ENCODE measurements around the gene RERE. TPM values are rescaled to one million over a fixed set of nuclear protein-coding genes. Genes with fewer than 3 reads are reported as not detected.
A peak's percentile ranks its signal among the peaks of the same experiment; 100 is the strongest.
"Not testable (repeated sequence)": the region's sequence is repeated elsewhere in the genome, so short reads cannot be mapped to it uniquely, and the experiment has no call there.

RERE gene
- polyA plus RNA-seq, 2 donors, result 14.0 to 24.4 TPM

- H3K4me3 ChIP-seq (ENCODE audit: low read depth in 1 of 2, low read length in 2 of 2), result no peak overlapping the region
- H3K27me3 ChIP-seq (ENCODE audit: control insufficient read depth in 1 of 2, insufficient read depth in 2 of 2, low read length in 2 of 2), result no peaks in the 10 kb centered on the region
- peaks cover 0 to 5% of the 10 kb centered on the region in 2 donors for H3K4me1 ChIP-seq (ENCODE audit: control insufficient read depth in 2 of 2, insufficient read depth in 2 of 2, low read length in 1 of 2)
- 91 to 94% methylated on average over 12 of the region's 12 CpGs for WGBS, 2 donors
- H3K9me3 ChIP-seq (ENCODE audit: control insufficient read depth in 2 of 2, insufficient read depth in 1 of 2, low read depth in 1 of 2, low read length in 1 of 2), result no peaks in the 10 kb centered on the region
- H3K27ac ChIP-seq (ENCODE audit: low read depth in 2 of 2, low read length in 1 of 2), result no peak overlapping the region
- peaks cover 11 to 14% of the 10 kb centered on the region in 2 donors for H3K36me3 ChIP-seq (ENCODE audit: control insufficient read depth in 2 of 2, insufficient read depth in 2 of 2, low read length in 1 of 2)
These were observed 428.5 kb downstream of the RERE start for GRCh38 chr1:8388732-8389562.

- no peak overlapping the region for H3K4me3 ChIP-seq (ENCODE audit: low read depth in 1 of 2, low read length in 2 of 2)
- no peaks in the 10 kb centered on the region for H3K27me3 ChIP-seq (ENCODE audit: control insufficient read depth in 1 of 2, insufficient read depth in 2 of 2, low read length in 2 of 2)
- peaks cover 9 to 12% of the 10 kb centered on the region in 2 donors for H3K36me3 ChIP-seq (ENCODE audit: control insufficient read depth in 2 of 2, insufficient read depth in 2 of 2, low read length in 1 of 2)
- no peak overlapping the region for H3K27ac ChIP-seq (ENCODE audit: low read depth in 2 of 2, low read length in 1 of 2)
- H3K4me1 ChIP-seq (ENCODE audit: control insufficient read depth in 2 of 2, insufficient read depth in 2 of 2, low read length in 1 of 2), result peaks cover 0 to 9% of the 10 kb centered on the region in 2 donors
- no peaks in the 10 kb centered on the region for H3K9me3 ChIP-seq (ENCODE audit: control insufficient read depth in 2 of 2, insufficient read depth in 1 of 2, low read depth in 1 of 2, low read length in 1 of 2)
These were observed 431.2 kb downstream of the RERE start for GRCh38 chr1:8386247-8386646.

- Histone ChIP-seq H3K4me1 (ENCODE audit: control insufficient read depth in 2 of 2, insufficient read depth in 2 of 2, low read length in 1 of 2) (peaks cover 4 to 16% of the 10 kb centered on the region in 2 donors), H3K9me3 (ENCODE audit: control insufficient read depth in 2 of 2, insufficient read depth in 1 of 2, low read depth in 1 of 2, low read length in 1 of 2) (no peaks in the 10 kb centered on the region), H3K27me3 (ENCODE audit: control insufficient read depth in 1 of 2, insufficient read depth in 2 of 2, low read length in 2 of 2) (no peaks in the 10 kb centered on the region), H3K4me3 (ENCODE audit: low read depth in 1 of 2, low read length in 2 of 2) (no peak overlapping the region), H3K27ac (ENCODE audit: low read depth in 2 of 2, low read length in 1 of 2) (peak overlapping the region in 1 of 2 donors; percentile 53), H3K36me3 (ENCODE audit: control insufficient read depth in 2 of 2, insufficient read depth in 2 of 2, low read length in 1 of 2) (peaks cover 9 to 12% of the 10 kb centered on the region in 2 donors)
- WGBS, 2 donors, result 55 to 75% methylated on average over 2 of the region's 2 CpGs
These were observed 432.9 kb downstream of the RERE start for GRCh38 chr1:8384577-8384976.

- H3K4me1 ChIP-seq (ENCODE audit: control insufficient read depth in 2 of 2, insufficient read depth in 2 of 2, low read length in 1 of 2), result peaks cover 4 to 18% of the 10 kb centered on the region in 2 donors
- no peaks in the 10 kb centered on the region for H3K27me3 ChIP-seq (ENCODE audit: control insufficient read depth in 1 of 2, insufficient read depth in 2 of 2, low read length in 2 of 2)
- no peaks in the 10 kb centered on the region for H3K9me3 ChIP-seq (ENCODE audit: control insufficient read depth in 2 of 2, insufficient read depth in 1 of 2, low read depth in 1 of 2, low read length in 1 of 2)
- WGBS, 2 donors, result 79 to 82% methylated on average over 6 of the region's 6 CpGs
- no peak overlapping the region for H3K4me3 ChIP-seq (ENCODE audit: low read depth in 1 of 2, low read length in 2 of 2)
- H3K36me3 ChIP-seq (ENCODE audit: control insufficient read depth in 2 of 2, insufficient read depth in 2 of 2, low read length in 1 of 2), result peaks cover 5 to 8% of the 10 kb centered on the region in 2 donors
- peak overlapping the region in 1 of 2 donors; percentile 4 for H3K27ac ChIP-seq (ENCODE audit: low read depth in 2 of 2, low read length in 1 of 2)
These were observed 433.4 kb downstream of the RERE start for GRCh38 chr1:8384088-8384487.

- no peaks in the 10 kb centered on the region for H3K9me3 ChIP-seq (ENCODE audit: control insufficient read depth in 2 of 2, insufficient read depth in 1 of 2, low read depth in 1 of 2, low read length in 1 of 2)
- H3K27me3 ChIP-seq (ENCODE audit: control insufficient read depth in 1 of 2, insufficient read depth in 2 of 2, low read length in 2 of 2), result no peaks in the 10 kb centered on the region
- peaks cover 4 to 18% of the 10 kb centered on the region in 2 donors for H3K4me1 ChIP-seq (ENCODE audit: control insufficient read depth in 2 of 2, insufficient read depth in 2 of 2, low read length in 1 of 2)
- WGBS, 2 donors, result 74 to 79% methylated on average over 15 of the region's 15 CpGs
- H3K27ac ChIP-seq (ENCODE audit: low read depth in 2 of 2, low read length in 1 of 2), result no peak overlapping the region
- H3K36me3 ChIP-seq (ENCODE audit: control insufficient read depth in 2 of 2, insufficient read depth in 2 of 2, low read length in 1 of 2), result peaks cover 5 to 6% of the 10 kb centered on the region in 2 donors
- H3K4me3 ChIP-seq (ENCODE audit: low read depth in 1 of 2, low read length in 2 of 2), result no peak overlapping the region
These were observed 434.6 kb downstream of the RERE start for GRCh38 chr1:8382608-8383505.

GRCh38 chr1:8382051-8382505 lies 435.4 kb downstream of the RERE start:
- Histone ChIP-seq H3K27me3 (ENCODE audit: control insufficient read depth in 1 of 2, insufficient read depth in 2 of 2, low read length in 2 of 2) (no peaks in the 10 kb centered on the region), H3K4me3 (ENCODE audit: low read depth in 1 of 2, low read length in 2 of 2) (no peak overlapping the region), H3K4me1 (ENCODE audit: control insufficient read depth in 2 of 2, insufficient read depth in 2 of 2, low read length in 1 of 2) (peaks cover 4 to 18% of the 10 kb centered on the region in 2 donors), H3K9me3 (ENCODE audit: control insufficient read depth in 2 of 2, insufficient read depth in 1 of 2, low read depth in 1 of 2, low read length in 1 of 2) (no peaks in the 10 kb centered on the region), H3K36me3 (ENCODE audit: control insufficient read depth in 2 of 2, insufficient read depth in 2 of 2, low read length in 1 of 2) (peaks cover 5 to 6% of the 10 kb centered on the region in 2 donors), H3K27ac (ENCODE audit: low read depth in 2 of 2, low read length in 1 of 2) (no peak overlapping the region)
- 71 to 84% methylated on average over 9 of the region's 9 CpGs for WGBS, 2 donors

- H3K4me3 ChIP-seq (ENCODE audit: low read depth in 1 of 2, low read length in 2 of 2), result no peak overlapping the region
- peaks cover 4 to 18% of the 10 kb centered on the region in 2 donors for H3K4me1 ChIP-seq (ENCODE audit: control insufficient read depth in 2 of 2, insufficient read depth in 2 of 2, low read length in 1 of 2)
- H3K27me3 ChIP-seq (ENCODE audit: control insufficient read depth in 1 of 2, insufficient read depth in 2 of 2, low read length in 2 of 2), result no peaks in the 10 kb centered on the region
- peaks cover 5 to 6% of the 10 kb centered on the region in 2 donors for H3K36me3 ChIP-seq (ENCODE audit: control insufficient read depth in 2 of 2, insufficient read depth in 2 of 2, low read length in 1 of 2)
- H3K9me3 ChIP-seq (ENCODE audit: control insufficient read depth in 2 of 2, insufficient read depth in 1 of 2, low read depth in 1 of 2, low read length in 1 of 2), result no peaks in the 10 kb centered on the region
- no peak overlapping the region for H3K27ac ChIP-seq (ENCODE audit: low read depth in 2 of 2, low read length in 1 of 2)
- WGBS, 2 donors, result 44 to 54% methylated on average over 8 of the region's 8 CpGs
These were observed 435.8 kb downstream of the RERE start for GRCh38 chr1:8381618-8382017.

- H3K27ac ChIP-seq (ENCODE audit: low read depth in 2 of 2, low read length in 1 of 2), result peak overlapping the region in 1 of 2 donors; percentile 9
- peaks cover 4 to 18% of the 10 kb centered on the region in 2 donors for H3K4me1 ChIP-seq (ENCODE audit: control insufficient read depth in 2 of 2, insufficient read depth in 2 of 2, low read length in 1 of 2)
- H3K27me3 ChIP-seq (ENCODE audit: control insufficient read depth in 1 of 2, insufficient read depth in 2 of 2, low read length in 2 of 2); H3K9me3 ChIP-seq (ENCODE audit: control insufficient read depth in 2 of 2, insufficient read depth in 1 of 2, low read depth in 1 of 2, low read length in 1 of 2); H3K36me3 ChIP-seq (ENCODE audit: control insufficient read depth in 2 of 2, insufficient read depth in 2 of 2, low read length in 1 of 2); H3K4me3 ChIP-seq (ENCODE audit: low read depth in 1 of 2, low read length in 2 of 2): not testable (repeated sequence)
- WGBS, 2 donors, result 77 to 83% methylated on average over 6 of the region's 6 CpGs
These were observed 437.1 kb downstream of the RERE start for GRCh38 chr1:8380310-8380709.

- Histone ChIP-seq H3K36me3 (ENCODE audit: control insufficient read depth in 2 of 2, insufficient read depth in 2 of 2, low read length in 1 of 2) (peaks cover 3 to 6% of the 10 kb centered on the region in 2 donors), H3K27me3 (ENCODE audit: control insufficient read depth in 1 of 2, insufficient read depth in 2 of 2, low read length in 2 of 2) (no peaks in the 10 kb centered on the region), H3K27ac (ENCODE audit: low read depth in 2 of 2, low read length in 1 of 2) (peak overlapping the region; percentile 69 to 70), H3K4me3 (ENCODE audit: low read depth in 1 of 2, low read length in 2 of 2) (no peak overlapping the region), H3K9me3 (ENCODE audit: control insufficient read depth in 2 of 2, insufficient read depth in 1 of 2, low read depth in 1 of 2, low read length in 1 of 2) (no peaks in the 10 kb centered on the region), H3K4me1 (ENCODE audit: control insufficient read depth in 2 of 2, insufficient read depth in 2 of 2, low read length in 1 of 2) (peaks cover 4 to 16% of the 10 kb centered on the region in 2 donors)
- 85 to 88% methylated on average over 14 of the region's 14 CpGs for WGBS, 2 donors
These were observed 437.8 kb downstream of the RERE start for GRCh38 chr1:8379513-8380186.
